GM12865 (cell line): Measurements from ENCODE around the gene SNRNP70.
"Not testable (repeated sequence)": the region's sequence is repeated elsewhere in the genome, so short reads cannot be mapped to it uniquely, and the experiment has no call there.

Experiments
- DNase-seq: peaks from one replicate; pipeline ENCODE4 v3.0.0; 2010; ENCODE audit warnings: low read depth
- H3K4me3 ChIP-seq: 2 replicates; pipeline ENCODE4 v1.5.1; 2011; ENCODE audit warnings: mild to moderate bottlenecking, low read depth, low read length, control low read depth
- CTCF ChIP-seq: IDR thresholded peaks from 2 replicates; pipeline ENCODE4 v1.5.1; 2011; ENCODE audit warnings: low read length, control low read depth, low read depth, inconsistent platforms; ENCODE audit not compliant: insufficient read depth; ENCODE audit errors: missing control alignments

Gene SNRNP70

GRCh38 chr19:49136771-49137171 lies 51.5 kb downstream of the SNRNP70 start:
- TF ChIP-seq CTCF = no peak
- DNase-seq = no peak
- H3K4me3 ChIP-seq = no peak overlapping the region

GRCh38 chr19:49140951-49141350 lies 55.7 kb downstream of the SNRNP70 start:
- TF ChIP-seq CTCF = no peak
- DNase-seq = no peak

GRCh38 chr19:49141352-49141751 lies 56.1 kb downstream of the SNRNP70 start:
- H3K4me3 ChIP-seq = no peak overlapping the region
- TF ChIP-seq CTCF = no peak
- DNase-seq = no peak

More at GRCh38 chr19:49140951-49141350, 55.7 kb downstream of the SNRNP70 start:
- no peak overlapping the region for H3K4me3 ChIP-seq

- no peak overlapping the region for H3K4me3 ChIP-seq
- TF ChIP-seq CTCF = no peak
- peak; percentile 56 for DNase-seq
Measured at GRCh38 chr19:49142866-49143335, 57.6 kb downstream of the SNRNP70 start.

GRCh38 chr19:49145573-49146407 lies 60.5 kb downstream of the SNRNP70 start:
- DNase-seq = peak; percentile 71
- H3K4me3 ChIP-seq = no peak overlapping the region

GRCh38 chr19:49146408-49146770 lies 61.1 kb downstream of the SNRNP70 start:
- H3K4me3 ChIP-seq = not testable (repeated sequence)

More at GRCh38 chr19:49145573-49146407, 60.5 kb downstream of the SNRNP70 start:
- peak; percentile 86 for TF ChIP-seq CTCF

GRCh38 chr19:49148044-49148682 lies 62.9 kb downstream of the SNRNP70 start:
- H3K4me3 ChIP-seq = no peak overlapping the region
- no peak for TF ChIP-seq CTCF
- no peak for DNase-seq

More at GRCh38 chr19:49146408-49146770, 61.1 kb downstream of the SNRNP70 start:
- DNase-seq = not testable (repeated sequence)
